Glomerular endothelial cell (primary cell): ENCODE data around the gene KCNJ12. TPM values are rescaled to one million over a fixed set of nuclear protein-coding genes. Genes with fewer than 3 reads are reported as not detected.

ENCODE experiments used
- DNase-seq: peaks from one replicate; pipeline ENCODE4 v3.0.0-alpha.2; 2011; ENCODE audit warnings: low read depth, low spot score; ENCODE audit errors: extremely low read depth
- total RNA-seq: library from RNA; depleted of rRNA; stranded (reverse); fragments of >200 nt; gene quantifications from 2 replicates; pipeline ENCODE4 v1.2.3, GENCODE V29; 2015

KCNJ12 gene
- total RNA-seq, 1 donor from 2014 or later = 0.58 TPM

- DNase-seq = no peak
Measured at GRCh38 chr17:21463779-21464407, 87.7 kb downstream of the KCNJ12 start.

- no peak for DNase-seq
Measured at GRCh38 chr17:21464611-21465021, 88.5 kb downstream of the KCNJ12 start.

GRCh38 chr17:21466550-21466949, 90.4 kb downstream of the KCNJ12 start:
- no peak for DNase-seq

- DNase-seq = no peak
Measured at GRCh38 chr17:21467196-21467595, 91.0 kb downstream of the KCNJ12 start.

- DNase-seq = no peak
Measured at GRCh38 chr17:21467739-21468490, 91.8 kb downstream of the KCNJ12 start.

Other genes with a start within 250 kb of the KCNJ12 start
- 12.6 and 27.4 TPM in 2 replicates for gene DHRS7B, start 249.4 kb upstream of the KCNJ12 start, total RNA-seq
- gene TMEM11, start 162.2 kb upstream of the KCNJ12 start, total RNA-seq = 33.8 and 33.9 TPM in 2 replicates
- 12.1 and 13.9 TPM in 2 replicates for gene NATD1, start 122.9 kb upstream of the KCNJ12 start, total RNA-seq
- 42.8 and 55.8 TPM in 2 replicates for gene MAP2K3, start 91.6 kb upstream of the KCNJ12 start, total RNA-seq